SK-N-SH (cell line): ENCODE measurements around the gene MAGI2.

Experiments used
- EZH2phosphoT487 ChIP-seq: fragments of 200-600 bp; sonication (generic); IDR thresholded peaks from 2 replicates; pipeline ENCODE4 v1.6.1; 2017; ENCODE audit warnings: low read depth, mixed run types, mild to moderate bottlenecking, antibody characterized with exemption, moderate library complexity, borderline replicate concordance
- JUND ChIP-seq: IDR thresholded peaks from 2 replicates; pipeline ENCODE4 v1.4.0; 2012
- RAD21 ChIP-seq: IDR thresholded peaks from 2 replicates; pipeline ENCODE4 v1.6.1; 2012; ENCODE audit warnings: mild to moderate bottlenecking, low read length
- SIN3A ChIP-seq: IDR thresholded peaks from 2 replicates; pipeline ENCODE4 v1.6.1; 2012; ENCODE audit warnings: low read depth, mild to moderate bottlenecking, low read length, moderate library complexity, borderline replicate concordance
- YY1 ChIP-seq: IDR thresholded peaks from 2 replicates; pipeline ENCODE4 v1.4.0; 2012; ENCODE audit warnings: low read depth, mild to moderate bottlenecking
- TF ChIP-seq, protein P1 (sequence below): fragments of 200-600 bp; sonication (generic); IDR thresholded peaks from 2 replicates; pipeline ENCODE4 v1.6.1; 2017; ENCODE audit warnings: antibody characterized with exemption, mild to moderate bottlenecking, moderate library complexity
- TF ChIP-seq, protein P2 (sequence below): IDR thresholded peaks from 2 replicates; pipeline ENCODE4 v1.6.1; 2012; ENCODE audit warnings: mild to moderate bottlenecking, low read depth, low read length, moderate library complexity
- TF ChIP-seq, protein P3 (sequence below): IDR thresholded peaks from 2 replicates; pipeline ENCODE4 v1.4.0; 2012; ENCODE audit warnings: low read depth
- TF ChIP-seq, protein P4 (sequence below): IDR thresholded peaks from 2 replicates; pipeline ENCODE4 v1.4.0; 2012; ENCODE audit warnings: low read depth, borderline replicate concordance

DNA sequence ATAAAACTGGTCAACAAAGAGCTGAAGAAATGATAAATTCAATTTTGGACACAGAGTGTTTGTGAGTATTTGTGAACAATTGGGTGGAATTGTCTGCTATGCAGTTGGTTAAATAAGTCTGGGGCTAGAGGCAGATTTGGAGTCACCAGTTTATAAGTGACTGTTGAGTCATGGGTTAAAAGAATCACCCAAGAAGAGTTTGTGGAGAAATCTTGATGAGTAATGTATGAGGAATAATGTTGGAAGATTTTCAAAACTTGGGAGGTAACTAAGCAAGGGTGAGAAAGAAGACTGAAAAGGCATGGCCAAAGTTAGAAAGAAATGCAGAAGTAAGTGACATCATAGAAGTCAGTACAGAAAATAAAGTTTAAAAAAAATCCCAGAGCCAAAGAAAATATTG is 750.7 kb downstream of the MAGI2 start:
- TF ChIP-seq, protein P1, sequence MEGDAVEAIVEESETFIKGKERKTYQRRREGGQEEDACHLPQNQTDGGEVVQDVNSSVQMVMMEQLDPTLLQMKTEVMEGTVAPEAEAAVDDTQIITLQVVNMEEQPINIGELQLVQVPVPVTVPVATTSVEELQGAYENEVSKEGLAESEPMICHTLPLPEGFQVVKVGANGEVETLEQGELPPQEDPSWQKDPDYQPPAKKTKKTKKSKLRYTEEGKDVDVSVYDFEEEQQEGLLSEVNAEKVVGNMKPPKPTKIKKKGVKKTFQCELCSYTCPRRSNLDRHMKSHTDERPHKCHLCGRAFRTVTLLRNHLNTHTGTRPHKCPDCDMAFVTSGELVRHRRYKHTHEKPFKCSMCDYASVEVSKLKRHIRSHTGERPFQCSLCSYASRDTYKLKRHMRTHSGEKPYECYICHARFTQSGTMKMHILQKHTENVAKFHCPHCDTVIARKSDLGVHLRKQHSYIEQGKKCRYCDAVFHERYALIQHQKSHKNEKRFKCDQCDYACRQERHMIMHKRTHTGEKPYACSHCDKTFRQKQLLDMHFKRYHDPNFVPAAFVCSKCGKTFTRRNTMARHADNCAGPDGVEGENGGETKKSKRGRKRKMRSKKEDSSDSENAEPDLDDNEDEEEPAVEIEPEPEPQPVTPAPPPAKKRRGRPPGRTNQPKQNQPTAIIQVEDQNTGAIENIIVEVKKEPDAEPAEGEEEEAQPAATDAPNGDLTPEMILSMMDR: no peak
- TF ChIP-seq, protein P2, sequence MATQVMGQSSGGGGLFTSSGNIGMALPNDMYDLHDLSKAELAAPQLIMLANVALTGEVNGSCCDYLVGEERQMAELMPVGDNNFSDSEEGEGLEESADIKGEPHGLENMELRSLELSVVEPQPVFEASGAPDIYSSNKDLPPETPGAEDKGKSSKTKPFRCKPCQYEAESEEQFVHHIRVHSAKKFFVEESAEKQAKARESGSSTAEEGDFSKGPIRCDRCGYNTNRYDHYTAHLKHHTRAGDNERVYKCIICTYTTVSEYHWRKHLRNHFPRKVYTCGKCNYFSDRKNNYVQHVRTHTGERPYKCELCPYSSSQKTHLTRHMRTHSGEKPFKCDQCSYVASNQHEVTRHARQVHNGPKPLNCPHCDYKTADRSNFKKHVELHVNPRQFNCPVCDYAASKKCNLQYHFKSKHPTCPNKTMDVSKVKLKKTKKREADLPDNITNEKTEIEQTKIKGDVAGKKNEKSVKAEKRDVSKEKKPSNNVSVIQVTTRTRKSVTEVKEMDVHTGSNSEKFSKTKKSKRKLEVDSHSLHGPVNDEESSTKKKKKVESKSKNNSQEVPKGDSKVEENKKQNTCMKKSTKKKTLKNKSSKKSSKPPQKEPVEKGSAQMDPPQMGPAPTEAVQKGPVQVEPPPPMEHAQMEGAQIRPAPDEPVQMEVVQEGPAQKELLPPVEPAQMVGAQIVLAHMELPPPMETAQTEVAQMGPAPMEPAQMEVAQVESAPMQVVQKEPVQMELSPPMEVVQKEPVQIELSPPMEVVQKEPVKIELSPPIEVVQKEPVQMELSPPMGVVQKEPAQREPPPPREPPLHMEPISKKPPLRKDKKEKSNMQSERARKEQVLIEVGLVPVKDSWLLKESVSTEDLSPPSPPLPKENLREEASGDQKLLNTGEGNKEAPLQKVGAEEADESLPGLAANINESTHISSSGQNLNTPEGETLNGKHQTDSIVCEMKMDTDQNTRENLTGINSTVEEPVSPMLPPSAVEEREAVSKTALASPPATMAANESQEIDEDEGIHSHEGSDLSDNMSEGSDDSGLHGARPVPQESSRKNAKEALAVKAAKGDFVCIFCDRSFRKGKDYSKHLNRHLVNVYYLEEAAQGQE: no peak
- TF ChIP-seq, protein P3, sequence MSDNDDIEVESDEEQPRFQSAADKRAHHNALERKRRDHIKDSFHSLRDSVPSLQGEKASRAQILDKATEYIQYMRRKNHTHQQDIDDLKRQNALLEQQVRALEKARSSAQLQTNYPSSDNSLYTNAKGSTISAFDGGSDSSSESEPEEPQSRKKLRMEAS: peak; percentile 38; the same call in 1 of the 2 replicates
- TF ChIP-seq EZH2phosphoT487: no peak
- no peak for TF ChIP-seq RAD21
- no peak for TF ChIP-seq SIN3A
- TF ChIP-seq, protein P4, sequence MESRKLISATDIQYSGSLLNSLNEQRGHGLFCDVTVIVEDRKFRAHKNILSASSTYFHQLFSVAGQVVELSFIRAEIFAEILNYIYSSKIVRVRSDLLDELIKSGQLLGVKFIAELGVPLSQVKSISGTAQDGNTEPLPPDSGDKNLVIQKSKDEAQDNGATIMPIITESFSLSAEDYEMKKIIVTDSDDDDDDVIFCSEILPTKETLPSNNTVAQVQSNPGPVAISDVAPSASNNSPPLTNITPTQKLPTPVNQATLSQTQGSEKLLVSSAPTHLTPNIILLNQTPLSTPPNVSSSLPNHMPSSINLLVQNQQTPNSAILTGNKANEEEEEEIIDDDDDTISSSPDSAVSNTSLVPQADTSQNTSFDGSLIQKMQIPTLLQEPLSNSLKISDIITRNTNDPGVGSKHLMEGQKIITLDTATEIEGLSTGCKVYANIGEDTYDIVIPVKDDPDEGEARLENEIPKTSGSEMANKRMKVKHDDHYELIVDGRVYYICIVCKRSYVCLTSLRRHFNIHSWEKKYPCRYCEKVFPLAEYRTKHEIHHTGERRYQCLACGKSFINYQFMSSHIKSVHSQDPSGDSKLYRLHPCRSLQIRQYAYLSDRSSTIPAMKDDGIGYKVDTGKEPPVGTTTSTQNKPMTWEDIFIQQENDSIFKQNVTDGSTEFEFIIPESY: 0 out of 2 replicates have a peak, but pooled peaks have one; percentile 26
- no peak for TF ChIP-seq YY1
- peak; percentile 79 for TF ChIP-seq JUND
